ENCODE results near the gene TTL. TPM values are rescaled to one million over a fixed set of nuclear protein-coding genes. Genes with fewer than 3 reads are reported as not detected.
"Not testable (repeated sequence)": the region's sequence is repeated elsewhere in the genome, so short reads cannot be mapped to it uniquely, and the experiment has no call there.

The TTL gene
- total and polyA plus RNA-seq, 7 donors, result 19.0 to 72.0 (median 49.3) TPM

DNA sequence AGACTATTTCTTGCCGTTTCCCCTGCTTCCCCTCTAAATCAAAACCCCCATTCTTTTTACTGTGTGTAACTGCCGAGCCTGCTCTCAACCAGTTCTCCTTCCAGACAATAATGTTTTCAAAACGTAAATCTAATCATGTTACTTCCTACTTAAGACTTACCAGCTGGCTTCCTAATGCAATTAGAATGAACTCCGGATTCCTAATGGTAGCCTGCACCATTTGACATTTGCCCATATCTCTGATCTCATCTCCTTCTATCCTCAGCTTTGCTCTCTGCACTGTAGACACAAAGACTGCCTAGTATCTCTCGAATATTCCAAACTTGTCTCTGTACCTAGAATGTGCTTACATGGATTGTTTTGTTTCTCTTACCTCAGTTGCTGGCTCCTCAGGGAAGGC lies 12.9 kb downstream of the TTL start:
- ATAC-seq (no peak), DNase-seq (no peak)
- Histone ChIP-seq H3K27ac (peak overlapping the region; percentile 56), H3K4me3 (no peak overlapping the region), H3K9me3 (no peaks in the 10 kb centered on the region), H3K4me1 (peaks cover 8% of the 10 kb centered on the region), H3K36me3 (ENCODE audit: insufficient read depth in 1 of 2, low read depth in 1 of 2) (peaks cover 0 to 21% of the 10 kb centered on the region in 2 donors), H3K27me3 (ENCODE audit: insufficient read depth in 3 of 3, low read length in 2 of 3) (no peaks in the 10 kb centered on the region)
- intact Hi-C loops (cut with DNase I), result no loop called here
- TF ChIP-seq, protein P1, sequence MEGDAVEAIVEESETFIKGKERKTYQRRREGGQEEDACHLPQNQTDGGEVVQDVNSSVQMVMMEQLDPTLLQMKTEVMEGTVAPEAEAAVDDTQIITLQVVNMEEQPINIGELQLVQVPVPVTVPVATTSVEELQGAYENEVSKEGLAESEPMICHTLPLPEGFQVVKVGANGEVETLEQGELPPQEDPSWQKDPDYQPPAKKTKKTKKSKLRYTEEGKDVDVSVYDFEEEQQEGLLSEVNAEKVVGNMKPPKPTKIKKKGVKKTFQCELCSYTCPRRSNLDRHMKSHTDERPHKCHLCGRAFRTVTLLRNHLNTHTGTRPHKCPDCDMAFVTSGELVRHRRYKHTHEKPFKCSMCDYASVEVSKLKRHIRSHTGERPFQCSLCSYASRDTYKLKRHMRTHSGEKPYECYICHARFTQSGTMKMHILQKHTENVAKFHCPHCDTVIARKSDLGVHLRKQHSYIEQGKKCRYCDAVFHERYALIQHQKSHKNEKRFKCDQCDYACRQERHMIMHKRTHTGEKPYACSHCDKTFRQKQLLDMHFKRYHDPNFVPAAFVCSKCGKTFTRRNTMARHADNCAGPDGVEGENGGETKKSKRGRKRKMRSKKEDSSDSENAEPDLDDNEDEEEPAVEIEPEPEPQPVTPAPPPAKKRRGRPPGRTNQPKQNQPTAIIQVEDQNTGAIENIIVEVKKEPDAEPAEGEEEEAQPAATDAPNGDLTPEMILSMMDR (IDR thresholded peaks at IDR 0.05), result no peak
- 77 to 86% (median 84%) methylated on average over 5 of the region's 5 CpGs for WGBS, 3 donors

DNA sequence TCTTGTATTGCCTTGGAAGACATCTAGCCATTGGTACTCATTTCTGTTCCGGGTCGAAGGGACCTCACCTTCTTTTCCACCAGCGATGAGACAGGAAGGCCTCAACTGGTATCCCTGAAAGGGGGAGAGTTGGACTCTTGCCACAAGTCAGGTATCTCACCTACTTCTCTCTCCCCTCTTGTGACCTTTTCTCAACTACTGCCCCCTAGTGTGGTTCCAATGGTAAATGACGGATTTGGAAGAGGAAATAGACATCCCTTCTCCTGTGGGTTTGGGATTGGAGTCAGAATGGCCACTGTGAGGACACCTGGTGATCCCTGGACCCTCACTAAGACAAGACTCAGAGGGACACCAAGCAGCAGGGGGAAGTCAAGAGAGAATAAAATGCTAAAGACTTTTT lies 13.9 kb downstream of the TTL start:
- 73 to 94% (median 91%) methylated on average over 4 of the region's 4 CpGs for WGBS, 3 donors
- DNase-seq; H3K9me3 ChIP-seq; H3K27me3 ChIP-seq (ENCODE audit: insufficient read depth in 3 of 3, low read length in 2 of 3); ATAC-seq; H3K4me3 ChIP-seq; intact Hi-C loops (cut with DNase I); H3K4me1 ChIP-seq; H3K27ac ChIP-seq: not testable (repeated sequence)
- peaks cover 0 to 21% of the 10 kb centered on the region in 2 donors for H3K36me3 ChIP-seq (ENCODE audit: insufficient read depth in 1 of 2, low read depth in 1 of 2)

DNA sequence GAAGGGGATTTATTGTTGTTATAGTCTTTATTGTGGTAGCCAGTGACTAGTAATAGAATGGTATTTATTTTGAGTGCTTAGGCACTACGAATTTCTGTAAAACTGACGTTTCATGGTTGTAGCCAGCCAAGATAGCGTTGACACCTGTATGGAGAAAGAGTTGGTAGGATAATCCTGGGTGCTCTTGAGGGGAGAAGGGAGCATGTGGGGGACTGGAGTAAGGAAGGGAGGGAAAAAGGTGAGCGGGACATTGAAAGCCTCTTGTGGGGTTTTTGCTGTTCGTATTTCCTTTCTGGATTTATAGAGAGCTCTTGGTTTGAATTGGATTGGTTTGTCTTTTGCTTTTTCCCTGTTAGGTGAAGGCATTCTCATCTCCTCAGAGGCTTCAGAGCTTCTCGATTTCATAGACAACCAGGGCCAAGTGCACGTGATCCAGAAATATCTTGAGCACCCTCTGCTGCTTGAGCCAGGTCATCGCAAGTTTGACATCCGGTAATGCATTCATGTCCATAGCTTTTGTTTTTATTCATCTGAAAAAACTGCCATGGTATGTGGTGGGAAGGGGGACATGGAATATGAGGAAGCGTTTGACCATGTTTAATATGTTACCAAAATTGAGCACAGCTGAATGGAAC lies 19.0 kb downstream of the TTL start:
- DNase-seq, result peak in 1 of 2 donors; percentile 54
- H3K4me1 ChIP-seq; intact Hi-C loops (cut with DNase I): not testable (repeated sequence)

DNA sequence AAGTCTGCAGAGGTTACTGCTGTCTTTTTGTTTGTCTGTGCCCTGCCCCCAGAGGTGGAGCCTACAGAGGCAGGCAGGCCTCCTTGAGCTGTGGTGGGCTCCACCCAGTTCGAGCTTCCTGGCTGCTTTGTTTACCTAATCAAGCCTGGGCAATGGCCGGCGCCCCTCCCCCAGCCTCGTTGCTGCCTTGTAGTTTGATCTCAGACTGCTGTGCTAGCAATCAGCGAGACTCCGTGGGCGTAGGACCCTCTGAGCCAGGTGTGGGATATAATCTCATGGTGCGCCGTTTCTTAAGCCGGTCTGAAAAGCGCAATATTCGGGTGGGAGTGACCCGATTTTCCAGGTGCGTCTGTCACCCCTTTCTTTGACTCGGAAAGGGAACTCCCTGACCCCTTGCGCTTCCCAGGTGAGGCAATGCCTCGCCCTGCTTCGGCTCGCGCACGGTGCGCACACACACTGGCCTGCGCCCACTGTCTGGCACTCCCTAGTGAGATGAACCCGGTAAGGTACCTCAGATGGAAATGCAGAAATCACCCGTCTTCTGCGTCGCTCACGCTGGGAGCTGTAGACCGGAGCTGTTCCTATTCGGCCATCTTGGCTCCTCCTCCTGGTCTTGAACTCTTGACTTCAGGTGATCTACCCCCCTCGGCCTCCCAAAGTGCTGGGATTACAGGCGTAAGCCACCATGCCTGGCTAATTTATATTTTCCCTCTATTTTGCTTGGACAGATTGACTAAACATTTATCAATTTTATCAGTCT lies 27.5 kb downstream of the TTL start:
- WGBS, 3 donors, result 91 to 95% (median 92%) methylated on average over 14 to 30 of the region's 32 CpGs
- H3K27ac ChIP-seq; H3K4me3 ChIP-seq; intact Hi-C loops (cut with DNase I); H3K4me1 ChIP-seq; H3K9me3 ChIP-seq; ATAC-seq; H3K27me3 ChIP-seq (ENCODE audit: insufficient read depth in 3 of 3, low read length in 2 of 3); DNase-seq: not testable (repeated sequence)
- peaks cover 0 to 14% of the 10 kb centered on the region in 2 donors for H3K36me3 ChIP-seq (ENCODE audit: insufficient read depth in 1 of 2, low read depth in 1 of 2)

More for the DNA sequence above, 19.0 kb downstream of the TTL start:
- peaks cover 0 to 27% of the 10 kb centered on the region in 2 donors for H3K36me3 ChIP-seq (ENCODE audit: insufficient read depth in 1 of 2, low read depth in 1 of 2)
- ATAC-seq, result peak; percentile 65 to 89 (median 80)
- H3K9me3 ChIP-seq; H3K27me3 ChIP-seq (ENCODE audit: insufficient read depth in 3 of 3, low read length in 2 of 3); H3K4me3 ChIP-seq; H3K27ac ChIP-seq: not testable (repeated sequence)
- TF ChIP-seq, protein P1 (IDR thresholded peaks at IDR 0.05), result peak; percentile 44
- WGBS, 3 donors, result 46 to 64% (median 51%) methylated on average over 6 to 9 of the region's 10 CpGs

DNA sequence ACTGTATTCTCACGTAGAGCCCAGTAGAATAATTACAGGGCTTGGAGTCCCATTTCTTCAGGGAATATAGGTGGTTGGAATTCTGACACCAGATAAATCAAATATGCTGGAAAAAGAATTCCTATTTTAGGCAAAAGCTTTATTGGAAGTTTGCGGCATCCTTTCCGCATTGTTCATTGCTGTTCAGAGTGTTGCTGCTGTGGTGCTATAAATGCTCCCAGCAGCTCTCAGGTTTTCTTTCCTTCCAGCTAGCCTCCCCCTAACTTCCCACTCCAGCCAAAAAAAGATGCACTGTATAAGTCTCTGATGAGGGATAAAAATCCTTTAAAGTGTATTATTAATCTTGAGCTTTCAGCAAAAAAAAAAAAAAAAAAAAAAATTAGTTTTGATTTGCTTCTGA lies 34.8 kb downstream of the TTL start:
- Histone ChIP-seq H3K27me3 (ENCODE audit: insufficient read depth in 3 of 3, low read length in 2 of 3) (no peaks in the 10 kb centered on the region), H3K36me3 (ENCODE audit: insufficient read depth in 1 of 2, low read depth in 1 of 2) (peaks cover 5 to 44% of the 10 kb centered on the region in 2 donors), H3K4me3 (no peak overlapping the region), H3K9me3 (no peaks in the 10 kb centered on the region), H3K4me1 (no peaks in the 10 kb centered on the region), H3K27ac (no peak overlapping the region)
- DNase-seq, result no peak
- 96 to 100% (median 100%) methylated on average over 3 of the region's 3 CpGs for WGBS, 3 donors
- intact Hi-C loops (cut with DNase I), result no loop called here
- ATAC-seq, result no peak
- TF ChIP-seq, protein P1 (IDR thresholded peaks at IDR 0.05), result no peak

Measured in psoas muscle (tissue), 8 donors.